HG02970 (cell line): ENCODE data around the gene CCDC146.
"Not testable (repeated sequence)": the region's sequence is repeated elsewhere in the genome, so short reads cannot be mapped to it uniquely, and the experiment has no call there.

Source experiments
- ATAC-seq: cut with Tn5 transposase; IDR thresholded peaks from one replicate; pipeline ENCODE4 v1.9.1; 2021; ENCODE audit warnings: mild to moderate bottlenecking, moderate library complexity, moderate number of reproducible peaks; ENCODE audit not compliant: unreplicated experiment, low FRiP score

Gene CCDC146

DNA sequence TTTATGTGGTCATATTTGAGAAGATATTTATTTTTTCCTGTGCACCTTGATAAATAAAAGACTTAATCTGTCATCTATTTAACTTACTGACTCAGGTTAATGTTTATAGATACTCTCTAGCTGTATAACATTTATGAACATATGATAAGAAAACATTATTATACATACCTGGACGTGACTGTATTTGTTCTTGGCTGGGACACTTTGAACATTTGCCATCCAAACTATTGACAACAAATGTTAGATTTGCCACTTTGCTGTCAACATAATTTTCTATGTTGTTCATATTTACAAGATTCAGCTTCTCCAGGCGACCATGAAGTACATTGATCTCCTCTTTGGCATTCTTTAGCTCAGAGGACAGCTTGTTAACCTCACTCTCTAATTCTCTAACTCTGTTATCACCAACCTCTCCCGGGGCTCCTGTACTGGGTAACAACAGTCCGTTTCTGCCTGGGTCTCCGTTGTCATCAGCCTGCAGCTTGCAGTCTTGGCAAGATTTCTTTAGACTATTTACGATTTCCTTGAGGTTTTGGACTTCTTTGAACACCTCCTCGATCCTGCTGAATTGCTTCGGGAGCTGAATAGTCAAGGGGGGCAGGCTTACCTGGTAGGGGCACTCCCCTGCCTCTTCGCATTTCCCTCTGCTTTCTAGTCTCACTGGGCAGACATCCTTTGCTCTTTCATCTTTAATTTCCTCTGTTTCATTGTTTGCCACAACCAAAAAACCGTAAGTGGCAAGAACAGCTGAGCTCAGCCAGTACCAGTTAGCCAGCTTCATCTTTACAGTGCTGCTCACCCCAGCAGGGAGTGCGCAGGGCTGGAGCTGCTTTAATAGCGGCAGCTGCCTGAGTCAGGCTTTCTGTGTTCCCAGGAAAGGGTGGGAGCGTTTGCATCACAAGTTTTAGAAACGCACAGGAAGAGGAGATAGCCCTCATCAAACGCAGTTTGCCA is 76.9 kb downstream of the CCDC146 start, which contains the start of gene FGL2:
FGL2 (minus strand) TSS at position 807 of the 954 bp plus-strand sequence; CDS start at position 781, 26 bp downstream.
- no peak for ATAC-seq

DNA sequence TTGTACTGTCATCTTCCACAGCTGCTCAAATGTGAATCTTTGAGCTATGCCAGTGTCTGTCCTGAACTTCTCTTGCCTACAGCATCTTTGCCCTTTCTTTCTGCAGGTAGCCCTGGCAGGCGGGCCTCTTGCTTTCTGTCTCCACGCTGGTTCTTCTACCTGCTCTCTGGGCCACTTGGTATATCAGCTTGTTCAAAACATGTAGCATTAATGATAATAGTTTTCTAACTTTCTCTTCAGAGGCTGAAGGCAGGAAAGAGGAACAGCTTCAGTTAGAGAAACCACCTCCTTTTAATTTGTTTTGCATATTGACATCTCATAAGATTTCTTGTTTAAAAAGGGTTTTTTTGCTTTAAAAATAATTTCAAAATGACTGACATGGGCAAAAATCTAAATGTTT is 78.1 kb downstream of the CCDC146 start:
- ATAC-seq = no peak

DNA sequence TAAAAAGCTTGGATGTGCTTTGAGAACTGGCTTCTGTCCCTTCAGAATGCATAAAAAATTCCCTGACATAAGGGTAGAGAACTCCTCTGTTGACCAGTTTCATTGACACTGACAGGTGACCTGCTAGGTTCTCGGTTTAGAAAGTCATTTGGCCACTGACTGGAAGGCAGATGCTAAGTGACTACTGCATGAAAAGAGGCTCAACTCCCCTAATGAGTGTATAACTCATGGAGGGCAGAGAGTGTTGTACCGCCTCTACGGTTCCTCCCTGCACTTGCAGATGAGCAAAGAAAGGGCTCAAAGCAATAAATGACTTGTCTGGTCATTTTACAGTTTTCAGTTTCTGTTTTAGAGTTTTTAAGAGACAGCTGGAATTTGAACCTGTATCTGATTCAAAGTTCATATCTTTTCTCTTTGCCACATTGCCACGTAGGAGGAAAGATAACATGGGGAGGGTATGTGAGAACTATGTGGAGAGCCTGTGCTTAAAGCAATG is 80.1 kb downstream of the CCDC146 start:
- peak; percentile 81 for ATAC-seq

DNA sequence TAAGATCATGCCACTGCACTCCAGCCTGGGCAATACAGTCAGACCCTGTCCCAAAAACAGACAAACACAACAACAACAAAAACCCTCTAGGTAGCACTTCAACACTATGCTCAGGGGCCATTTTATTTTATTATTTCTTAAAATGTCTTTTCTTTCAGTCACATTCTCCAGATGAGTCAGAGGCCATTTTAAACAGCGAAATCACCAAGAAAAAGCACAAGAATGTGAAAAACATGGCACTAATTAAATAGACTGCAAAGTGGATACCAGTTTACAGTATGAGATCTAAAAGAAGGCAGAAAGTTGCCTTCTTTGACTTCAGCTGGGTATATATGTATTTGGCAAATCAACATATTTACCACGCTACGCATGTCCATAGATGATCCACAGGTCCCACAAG is 83.3 kb downstream of the CCDC146 start:
- ATAC-seq = no peak

DNA sequence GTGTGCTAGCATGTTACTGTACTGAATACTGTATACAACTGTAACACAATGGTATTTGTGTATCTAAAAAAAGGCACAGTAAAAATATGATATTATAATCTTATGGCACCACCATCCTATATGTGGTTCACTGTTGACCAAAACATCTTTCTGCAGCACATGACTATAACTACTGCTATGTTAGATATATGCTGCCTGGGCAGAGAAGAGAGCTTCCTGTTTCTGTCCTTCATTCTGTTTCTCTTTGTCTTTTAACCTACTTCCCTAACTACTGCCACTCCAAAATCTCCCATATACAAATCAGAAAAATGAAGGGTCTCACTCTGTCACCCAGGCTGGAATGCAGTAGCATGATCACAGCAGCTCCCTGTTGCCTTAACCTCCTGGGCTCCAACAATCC is 86.0 kb downstream of the CCDC146 start:
- ATAC-seq = no peak

DNA sequence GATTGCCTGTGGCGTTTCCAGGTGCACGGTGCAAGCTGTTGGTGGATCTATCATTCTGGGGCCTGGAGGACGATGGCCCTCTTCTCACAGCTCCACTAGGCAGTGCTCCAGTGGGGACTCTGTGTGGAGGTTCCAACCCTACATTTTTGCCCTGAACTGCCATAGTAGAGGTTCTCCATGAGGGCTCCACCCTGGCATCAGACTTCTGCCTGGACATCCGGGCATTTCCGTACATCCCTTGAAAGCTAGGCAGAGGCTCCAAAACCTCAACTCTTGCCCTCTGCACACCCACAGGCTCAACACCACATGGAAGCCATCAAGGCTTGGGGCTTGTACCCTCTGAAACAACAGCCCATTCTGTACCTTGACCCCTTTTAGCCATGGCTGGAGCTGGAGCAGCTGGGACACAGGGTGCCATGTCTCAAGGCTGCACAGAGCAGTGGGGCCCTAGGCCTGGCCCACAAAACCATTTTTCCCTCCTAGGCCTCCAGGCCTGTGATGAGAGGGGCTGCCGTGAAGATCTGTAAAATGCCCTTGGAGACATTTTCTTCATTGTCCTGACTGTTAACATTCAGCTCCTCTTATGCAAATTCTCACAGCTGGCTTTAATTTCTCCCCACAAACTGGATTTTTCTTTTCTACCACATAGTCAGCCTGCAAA is 87.2 kb downstream of the CCDC146 start:
- ATAC-seq = no peak

DNA sequence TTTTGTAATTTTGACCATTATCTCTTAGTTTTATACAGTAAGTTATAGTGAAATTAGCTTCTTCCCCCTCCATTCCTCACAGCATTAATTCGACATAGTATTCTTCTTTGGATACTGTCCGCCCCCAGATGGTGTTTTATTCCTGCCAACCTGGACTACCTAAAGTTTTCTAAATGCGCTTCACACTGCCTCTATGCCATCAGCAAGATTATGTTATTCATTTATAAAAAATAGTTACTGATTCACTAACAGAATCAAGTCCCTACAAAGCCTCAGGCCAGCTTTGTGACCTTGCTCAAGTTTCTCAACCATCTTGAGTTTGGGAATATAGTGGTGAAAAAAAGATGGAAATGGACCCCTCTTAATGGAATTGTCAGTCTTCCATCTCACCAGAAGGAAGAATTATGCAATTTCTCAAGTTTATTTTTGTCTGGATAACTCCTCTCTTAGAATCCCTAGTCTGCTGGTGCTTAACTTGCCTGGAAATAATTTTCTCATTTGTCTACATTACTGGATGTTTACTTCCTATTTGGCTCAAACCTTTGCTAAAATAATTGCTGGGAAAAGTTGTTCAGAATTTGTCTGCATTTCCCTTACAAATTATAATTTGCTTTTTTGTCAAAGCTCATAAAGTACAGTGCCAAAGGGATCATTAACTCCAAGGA is 93.9 kb downstream of the CCDC146 start:
- ATAC-seq = no peak

DNA sequence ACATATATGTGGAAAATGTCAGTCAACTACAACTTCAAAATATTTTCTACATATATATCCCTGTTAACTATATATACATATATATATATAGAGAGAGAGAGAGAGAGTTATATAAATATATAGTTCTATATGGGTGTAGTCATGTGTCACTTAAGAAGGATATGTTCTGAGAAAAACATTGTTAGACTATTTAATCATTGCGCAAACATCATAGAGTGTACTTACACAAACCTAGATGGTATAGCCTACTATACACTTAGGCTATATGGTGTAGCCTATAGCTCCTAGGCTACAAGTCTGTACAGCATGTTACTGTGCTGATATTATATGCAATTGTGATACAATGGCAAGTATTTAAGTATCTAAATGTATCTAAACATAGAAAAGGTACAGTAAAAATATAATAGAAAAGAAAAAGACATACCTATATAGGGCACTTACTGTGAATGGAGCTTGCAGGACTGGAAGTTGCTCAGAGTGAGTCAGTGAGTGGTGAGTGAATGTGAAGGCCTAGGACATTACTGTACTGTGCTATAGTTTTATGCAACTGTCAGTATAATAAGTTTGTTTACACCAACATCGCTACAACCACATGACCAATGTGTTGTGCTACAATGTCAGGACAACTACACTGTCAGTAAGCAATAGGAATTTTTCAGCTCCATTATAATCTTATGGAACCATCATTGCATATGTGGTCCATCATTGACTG is 95.2 kb downstream of the CCDC146 start:
- ATAC-seq = no peak

DNA sequence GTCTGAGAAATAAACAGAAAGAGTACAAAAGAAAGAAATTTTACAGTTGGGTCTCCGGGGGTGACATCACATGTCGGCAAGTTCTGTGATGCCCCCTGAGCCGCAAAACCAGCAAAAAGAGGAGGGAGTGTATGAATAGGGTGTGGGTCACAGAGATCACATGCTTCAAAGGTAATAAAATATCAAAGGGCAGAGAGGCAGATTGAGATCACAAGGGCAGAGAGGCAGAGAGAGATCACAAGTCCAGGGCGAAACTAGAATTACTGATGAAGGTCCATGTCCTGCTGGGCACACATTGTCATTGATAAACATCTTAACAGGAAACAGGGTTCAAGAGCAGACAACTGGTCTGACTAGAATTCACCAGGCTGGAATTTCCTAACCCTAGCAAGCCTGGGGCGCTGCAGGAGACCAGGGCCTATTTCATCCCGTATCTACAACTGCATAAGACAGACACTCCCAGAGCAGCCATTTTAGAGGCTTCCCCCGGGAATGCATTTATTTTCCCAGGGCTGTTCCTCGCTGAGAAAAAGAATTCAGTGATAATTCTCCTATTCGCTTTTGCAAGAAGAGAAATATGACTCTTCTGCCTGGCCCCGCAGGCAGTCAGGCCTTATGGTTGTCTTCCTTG is 97.4 kb downstream of the CCDC146 start:
- ATAC-seq = not testable (repeated sequence)

DNA sequence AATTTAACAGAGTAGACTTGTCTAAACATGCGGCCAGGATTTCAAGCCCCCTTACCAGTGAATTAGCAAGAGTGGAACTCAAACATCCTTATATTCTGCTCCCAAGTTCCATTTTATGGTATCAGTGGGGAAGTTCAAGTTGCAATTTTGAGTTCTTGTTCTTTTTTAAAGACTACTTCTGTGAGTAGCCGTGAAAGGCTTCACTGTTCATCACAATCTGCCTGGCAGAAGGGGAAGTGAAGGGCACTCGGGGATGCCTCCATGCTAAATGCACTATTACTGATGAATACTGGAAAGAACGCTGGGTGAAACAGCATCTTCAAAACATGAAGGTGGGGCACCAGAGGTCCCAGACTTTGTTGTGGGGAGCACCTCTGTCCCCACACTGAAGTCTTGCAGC is 99.7 kb downstream of the CCDC146 start:
- no peak for ATAC-seq

DNA sequence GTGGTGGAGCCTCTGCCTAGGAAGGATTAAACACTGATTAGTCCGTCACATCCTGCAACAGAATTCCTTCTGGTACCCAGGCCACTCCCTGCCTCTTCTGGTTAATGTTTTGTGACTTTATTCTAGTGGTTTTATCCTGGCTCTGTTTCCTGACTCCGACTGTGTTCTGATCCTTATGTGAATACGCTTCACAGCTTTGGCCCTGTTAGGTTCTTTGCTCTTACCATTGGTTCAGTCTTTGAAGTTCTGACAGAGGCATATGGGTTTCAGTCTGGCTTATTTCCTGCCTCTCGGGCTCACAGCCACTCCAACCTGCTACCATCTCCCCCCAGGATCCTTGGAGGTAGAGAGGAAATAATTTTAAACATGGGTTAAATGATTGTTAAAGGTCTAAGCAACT is 100.4 kb downstream of the CCDC146 start:
- ATAC-seq = no peak

DNA sequence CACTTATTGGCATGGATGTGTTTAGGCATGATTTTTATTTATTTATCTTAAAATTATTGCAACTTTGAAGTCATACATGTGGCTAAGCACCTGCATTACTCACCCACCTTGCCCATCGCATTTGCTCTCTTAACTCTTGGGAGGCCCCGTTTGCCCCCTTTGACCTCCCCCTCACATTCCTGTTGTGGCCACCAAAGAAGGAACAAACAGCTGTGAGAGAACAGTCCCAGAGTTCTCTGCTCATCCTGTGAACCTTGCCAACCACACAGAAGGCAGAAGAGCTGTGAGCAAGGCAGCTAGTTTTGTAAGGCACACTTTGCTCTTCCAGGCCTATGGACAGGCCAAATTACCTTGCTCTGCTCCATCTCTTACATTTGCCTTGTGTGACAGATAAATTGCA is 100.8 kb downstream of the CCDC146 start:
- no peak for ATAC-seq

DNA sequence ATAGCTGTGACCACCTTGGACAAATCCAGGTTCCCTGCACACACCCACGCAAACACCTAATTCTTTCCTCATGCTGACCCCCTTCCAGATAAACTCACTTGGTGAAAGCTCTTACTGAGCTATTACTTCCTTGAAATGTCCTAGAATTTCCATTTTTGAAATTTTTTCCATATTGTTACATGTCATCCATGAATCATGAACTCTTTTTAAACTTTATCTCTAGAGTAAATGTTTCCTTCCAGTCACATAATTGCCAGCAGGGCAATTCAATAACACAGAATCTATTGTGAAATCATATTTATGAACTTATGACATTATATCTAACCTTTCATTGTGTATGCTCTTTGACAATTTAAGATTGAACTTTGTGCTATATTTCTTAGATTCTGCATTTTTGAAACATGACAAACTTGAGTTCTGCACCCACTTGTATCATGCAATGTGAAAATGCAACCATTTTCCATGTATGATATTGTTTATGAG is 104.0 kb downstream of the CCDC146 start:
- no peak for ATAC-seq

DNA sequence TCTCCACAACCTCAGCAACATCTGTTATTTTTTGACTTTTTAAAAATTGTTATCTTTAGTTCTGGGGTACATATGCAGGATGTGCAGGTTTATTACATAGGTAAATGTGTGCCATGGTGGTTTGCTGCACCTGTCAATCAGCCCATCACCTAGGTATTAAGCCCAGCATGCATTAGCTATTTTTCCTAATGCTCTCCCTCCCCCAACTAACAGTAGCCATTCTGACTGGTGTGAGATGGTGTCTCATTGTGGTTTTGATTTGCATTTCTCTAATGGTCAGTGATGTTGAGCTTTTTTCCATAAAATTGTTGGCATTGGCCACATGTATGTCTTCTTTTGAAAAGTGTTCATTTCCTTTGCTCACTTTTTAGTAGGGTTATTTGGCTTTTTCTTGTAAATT is 106.4 kb downstream of the CCDC146 start:
- ATAC-seq = not testable (repeated sequence)

DNA sequence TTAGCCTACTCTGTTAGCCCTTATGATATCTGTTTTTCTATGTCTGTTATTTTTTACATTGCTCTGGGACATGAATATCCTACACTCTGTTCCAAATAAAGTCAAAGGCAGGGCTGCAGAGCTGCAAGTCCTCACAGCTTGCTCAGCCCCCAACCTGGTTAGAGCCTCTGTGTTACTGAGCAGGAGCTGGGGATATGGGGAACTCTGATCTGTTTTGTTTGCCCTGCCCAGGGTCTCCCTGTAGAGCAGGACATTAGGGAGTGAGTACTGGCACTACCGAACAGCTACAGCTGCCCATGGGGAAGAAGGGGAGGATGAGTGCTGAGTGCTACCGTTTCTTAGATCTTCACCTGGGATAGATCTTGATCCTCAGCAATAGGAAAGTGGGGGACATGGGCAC is 110.1 kb downstream of the CCDC146 start:
- ATAC-seq = no peak

DNA sequence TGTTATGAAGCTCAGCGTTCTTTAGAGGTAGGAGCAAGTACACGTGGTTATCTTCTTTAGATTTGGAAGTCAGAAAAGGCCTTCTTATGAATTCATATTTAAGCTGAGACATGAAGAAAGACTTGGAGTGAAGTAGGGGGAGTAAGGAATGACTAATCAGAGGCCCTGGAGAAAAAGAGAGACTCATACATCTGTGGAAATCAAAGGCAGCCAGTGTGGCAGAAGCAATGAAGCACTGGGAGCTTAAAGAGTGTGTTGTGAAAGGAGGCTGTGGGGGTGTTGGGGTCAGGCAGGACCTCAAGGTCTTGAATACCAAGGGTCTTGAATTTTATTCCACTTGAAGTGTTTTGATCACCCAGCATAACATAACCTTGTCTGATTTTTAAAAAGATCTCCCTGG is 112.9 kb downstream of the CCDC146 start:
- ATAC-seq = no peak

DNA sequence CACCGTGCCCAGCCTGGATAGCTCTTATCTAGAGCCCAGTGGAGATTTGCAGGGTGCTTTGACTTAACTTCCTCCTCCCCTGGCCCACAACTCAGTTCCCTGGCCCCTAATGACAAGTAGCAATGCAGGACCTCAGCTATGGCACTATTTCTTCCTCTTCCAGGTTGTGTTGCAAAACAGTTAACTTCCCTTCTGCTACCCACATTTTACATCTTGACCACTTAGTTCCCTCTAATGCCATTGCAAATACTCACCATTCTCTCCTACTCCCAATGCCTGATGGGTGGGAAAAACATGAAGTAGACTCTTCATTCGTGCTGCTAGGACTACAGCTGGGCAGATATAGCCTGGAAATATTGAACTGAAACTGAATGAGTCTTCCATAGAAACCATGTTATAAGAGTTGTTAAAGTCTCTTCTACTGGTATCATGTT is 116.3 kb downstream of the CCDC146 start:
- no peak for ATAC-seq

DNA sequence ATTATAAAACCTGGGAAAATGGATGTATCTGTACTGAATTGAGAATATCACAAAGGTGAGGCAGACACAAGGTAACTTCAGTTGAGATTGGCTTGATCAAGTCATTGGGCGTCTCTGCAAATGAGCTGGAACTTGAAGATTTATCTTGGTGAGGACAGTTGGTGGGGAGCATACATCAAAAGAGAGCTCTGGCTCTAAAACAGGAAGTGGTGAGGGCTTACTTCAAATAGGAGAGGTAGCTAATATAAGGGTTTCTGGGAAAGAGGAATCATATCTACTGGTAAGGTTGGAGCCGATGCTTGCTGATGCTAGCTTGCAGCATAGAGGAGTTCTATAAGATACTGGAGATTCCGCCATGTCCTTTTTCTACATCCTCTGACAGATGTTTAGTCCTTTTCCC is 117.1 kb downstream of the CCDC146 start:
- no peak for ATAC-seq

DNA sequence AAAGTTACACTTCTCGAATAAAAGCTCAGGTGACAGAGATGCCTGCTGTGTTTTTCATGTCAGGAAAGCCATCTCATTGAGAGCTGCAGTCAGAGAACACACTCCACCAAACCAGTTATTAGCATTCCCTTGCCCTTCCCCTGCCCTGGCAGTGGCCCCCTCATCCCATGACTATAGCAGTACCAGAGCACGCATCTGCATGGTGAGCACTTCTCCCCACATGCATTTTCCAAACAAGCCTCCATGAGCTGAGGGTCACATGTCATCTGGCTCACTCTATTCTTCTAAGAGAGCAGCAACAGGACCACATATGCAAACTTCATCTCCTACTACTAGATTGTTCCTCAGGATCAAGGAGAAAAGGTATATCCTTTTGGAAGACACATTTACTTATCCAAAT is 119.7 kb downstream of the CCDC146 start:
- ATAC-seq = no peak

DNA sequence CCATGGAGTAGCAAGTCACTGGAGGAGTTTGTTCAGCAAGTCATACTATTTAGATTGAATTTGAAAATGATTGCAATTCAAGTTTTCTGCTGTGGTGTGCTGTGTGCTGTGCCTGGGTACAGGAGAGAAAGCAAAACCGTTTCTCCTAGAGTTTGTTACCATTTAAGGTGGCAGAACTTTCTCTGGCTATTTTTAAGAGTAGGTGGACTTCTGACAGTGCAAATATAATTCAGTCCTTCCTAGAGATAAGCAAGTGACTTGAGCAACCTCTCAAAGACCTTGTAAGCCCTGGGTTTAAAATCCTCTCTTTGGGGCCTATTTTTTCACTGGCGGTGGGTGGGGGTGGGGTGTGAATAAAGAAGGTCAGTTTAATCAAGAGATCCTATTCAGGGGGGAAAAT is 120.1 kb downstream of the CCDC146 start:
- ATAC-seq = no peak
